GM21447 (cell line): ENCODE measurements around the gene PYDC1.
"Not testable (repeated sequence)": the region's sequence is repeated elsewhere in the genome, so short reads cannot be mapped to it uniquely, and the experiment has no call there.

Experiments
- ATAC-seq: cut with Tn5 transposase; IDR thresholded peaks from one replicate; pipeline ENCODE4 v1.9.1; 2021; ENCODE audit not compliant: unreplicated experiment

Gene PYDC1

DNA sequence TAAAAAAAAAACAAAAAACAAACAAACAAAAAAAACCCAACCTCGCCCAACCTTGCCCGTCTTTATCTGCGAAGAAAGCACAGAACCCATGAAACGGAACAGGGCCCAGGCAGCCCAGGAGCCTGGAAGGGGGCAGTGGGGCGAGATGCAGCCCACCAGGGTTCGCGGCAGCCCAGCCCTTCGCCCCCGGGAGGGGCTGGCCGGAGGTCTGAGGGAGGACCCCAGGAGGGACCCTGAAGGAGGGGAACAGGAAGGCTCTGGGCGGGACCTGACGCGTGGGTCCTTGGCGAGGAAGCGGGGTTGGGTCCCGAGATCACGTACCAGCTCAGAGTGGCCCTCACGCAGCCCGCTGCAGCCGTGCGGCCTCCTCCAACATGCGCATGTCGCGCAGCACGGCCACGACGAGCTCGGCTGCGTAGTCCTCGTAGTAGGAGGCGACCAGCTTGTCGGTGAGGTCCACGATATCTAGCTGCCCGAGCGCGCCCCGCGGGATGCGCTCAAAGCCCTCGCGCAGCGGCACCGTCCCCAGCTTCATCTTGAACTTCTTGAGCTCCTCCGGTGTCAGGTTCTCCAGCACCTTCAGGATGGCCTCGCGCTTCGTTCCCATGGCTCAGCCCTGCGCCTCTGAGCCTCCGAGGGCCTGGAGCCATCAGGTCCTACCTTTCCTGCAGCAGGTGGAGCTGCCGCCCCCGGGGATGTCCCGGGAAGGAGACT lies at the start of gene PYDC1:
TSS of gene PYDC1 (minus strand) at position 714 of the 714 bp plus-strand sequence. CDS start at position 607, 107 bp downstream.
- ATAC-seq: no peak

GRCh38 chr16:31265329-31266245 lies 48.7 kb upstream of the PYDC1 start:
- peak; percentile 84 for ATAC-seq

DNA sequence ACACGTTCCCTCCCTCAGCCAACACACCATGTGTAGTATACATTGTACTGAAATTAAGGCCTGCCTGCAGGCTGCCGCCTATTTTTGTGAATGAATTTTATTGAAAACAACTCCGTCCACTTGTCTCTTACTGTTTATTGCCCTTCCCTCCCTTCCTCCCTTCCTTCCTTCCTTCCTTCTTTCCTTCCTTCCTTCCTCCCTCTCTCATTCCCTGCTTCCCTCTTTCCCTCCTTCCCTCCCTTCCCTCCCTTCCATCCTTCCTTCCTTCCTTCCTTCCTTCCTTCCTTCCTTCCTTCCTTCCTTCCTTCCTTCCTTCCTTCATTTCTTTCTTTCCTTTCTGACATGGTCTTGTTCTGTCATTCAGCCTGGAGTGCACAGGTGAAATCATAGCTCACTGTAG lies 45.1 kb upstream of the PYDC1 start:
- no peak for ATAC-seq

DNA sequence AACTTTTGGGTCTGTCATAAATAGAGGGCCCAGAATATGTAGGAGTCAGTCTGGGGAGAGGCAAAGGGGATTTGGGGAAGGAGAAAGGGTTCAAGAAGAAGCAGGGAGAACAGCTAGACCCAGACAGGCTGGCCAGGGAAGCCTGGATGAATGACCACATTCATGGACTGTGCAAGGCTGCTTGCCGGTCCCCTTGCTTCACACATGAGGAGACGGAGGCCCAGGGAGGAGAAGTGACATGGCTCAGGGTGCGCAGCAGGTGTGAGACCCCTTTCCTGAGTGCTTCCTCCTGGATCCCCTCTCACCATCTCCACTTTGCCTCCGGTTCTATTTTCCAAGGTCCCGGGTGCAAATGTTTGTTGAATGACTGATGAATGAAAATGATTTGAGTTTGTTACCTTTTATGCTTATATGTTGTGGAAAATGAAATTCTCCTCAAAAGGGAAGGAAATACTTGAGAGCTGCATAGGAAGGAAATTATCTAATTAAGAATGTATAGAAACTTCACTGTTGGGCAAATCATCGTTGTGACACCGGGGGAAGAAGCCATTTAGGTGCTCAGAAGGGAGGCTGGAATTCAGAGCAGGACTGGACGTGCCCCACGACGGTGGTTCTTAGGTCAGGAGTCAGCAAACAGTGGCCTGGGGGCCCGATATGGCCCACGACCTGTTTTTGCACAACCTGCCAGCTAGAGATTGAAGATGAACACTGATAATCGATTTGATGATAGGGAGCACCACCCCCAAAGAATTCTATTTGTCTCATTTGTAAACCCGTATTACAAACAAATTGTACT lies 43.4 kb upstream of the PYDC1 start:
- no peak for ATAC-seq

DNA sequence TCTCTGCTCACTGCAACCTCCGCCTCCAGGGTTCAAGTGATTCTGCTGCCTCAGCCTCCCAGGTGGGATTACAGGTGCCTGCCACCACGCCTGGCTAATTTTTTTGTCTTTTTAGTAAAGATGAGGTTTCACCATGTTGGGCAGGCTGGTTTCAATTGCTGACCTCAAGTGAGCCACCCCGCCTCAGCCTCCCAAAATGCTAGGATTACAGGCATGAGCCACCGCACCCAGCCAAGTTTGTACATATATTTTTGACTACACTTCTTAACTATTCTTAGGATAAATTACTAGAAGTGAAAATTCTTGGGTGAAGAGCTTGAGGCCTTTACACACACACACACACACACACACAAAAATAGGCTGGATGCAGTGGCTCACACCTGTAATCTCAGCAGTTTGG lies 41.4 kb upstream of the PYDC1 start:
- no peak for ATAC-seq

DNA sequence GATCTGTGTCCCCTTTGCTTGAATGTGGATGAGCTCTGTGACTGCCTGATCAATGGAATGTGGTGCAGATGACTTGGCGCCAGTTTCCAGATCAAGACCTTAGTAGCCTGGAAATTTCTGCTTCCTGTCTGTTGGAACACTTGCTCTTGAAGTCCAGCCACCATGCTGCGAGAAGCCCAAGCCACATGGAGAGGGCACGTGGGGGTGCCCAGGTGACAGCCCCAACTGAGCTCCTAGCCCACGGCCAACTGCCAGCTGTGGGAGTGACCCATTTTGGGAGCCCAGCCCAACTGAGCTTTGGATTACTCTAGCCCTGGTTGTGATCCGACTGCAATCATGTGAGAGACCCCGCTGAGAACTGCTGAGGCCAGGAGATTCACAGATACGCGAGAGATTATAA lies 39.5 kb upstream of the PYDC1 start:
- no peak for ATAC-seq

GRCh38 chr16:31253642-31254045 lies 36.7 kb upstream of the PYDC1 start:
- ATAC-seq: no peak

- ATAC-seq: no peak
Measured at GRCh38 chr16:31251435-31251834, 34.5 kb upstream of the PYDC1 start.

- ATAC-seq: no peak
Measured at GRCh38 chr16:31250782-31251384, 33.9 kb upstream of the PYDC1 start.

DNA sequence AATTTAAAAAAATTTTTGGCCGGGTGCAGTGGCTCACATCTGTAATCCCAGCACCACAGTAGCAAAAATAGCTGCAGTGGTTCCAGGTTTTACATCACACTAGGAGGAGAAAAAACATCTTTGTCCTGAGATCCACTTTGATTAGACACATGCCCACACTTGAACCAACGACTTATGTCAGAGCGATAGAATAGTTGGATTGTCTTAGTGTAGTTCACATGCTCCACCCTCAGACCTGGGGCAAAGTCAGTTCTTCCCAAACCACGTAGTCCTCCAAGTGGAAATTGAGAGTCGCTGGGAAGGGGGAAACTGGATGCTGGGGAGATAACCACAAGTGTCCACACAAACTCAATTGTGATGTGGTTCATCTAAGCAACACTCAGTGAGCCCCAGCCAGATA lies 31.4 kb upstream of the PYDC1 start:
- no peak for ATAC-seq

DNA sequence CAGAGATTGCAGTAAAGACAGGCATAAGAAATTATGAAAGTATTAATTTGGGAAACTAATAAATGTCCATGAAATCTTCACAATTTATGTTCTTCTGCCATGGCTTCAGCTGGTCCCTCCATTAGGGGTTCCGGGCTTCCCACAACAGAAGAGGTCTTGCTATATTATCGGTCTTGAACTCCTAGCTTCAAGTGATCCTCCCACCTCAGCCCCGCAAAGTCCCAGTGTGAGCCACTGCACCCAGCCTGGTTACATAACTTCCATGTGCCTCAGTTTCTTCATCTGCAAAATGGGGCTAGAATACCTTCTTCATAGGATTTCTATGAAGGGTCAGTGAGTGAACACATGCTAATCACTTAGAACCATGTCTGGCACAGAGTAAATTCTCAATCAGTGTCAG lies 29.4 kb upstream of the PYDC1 start:
- no peak for ATAC-seq

DNA sequence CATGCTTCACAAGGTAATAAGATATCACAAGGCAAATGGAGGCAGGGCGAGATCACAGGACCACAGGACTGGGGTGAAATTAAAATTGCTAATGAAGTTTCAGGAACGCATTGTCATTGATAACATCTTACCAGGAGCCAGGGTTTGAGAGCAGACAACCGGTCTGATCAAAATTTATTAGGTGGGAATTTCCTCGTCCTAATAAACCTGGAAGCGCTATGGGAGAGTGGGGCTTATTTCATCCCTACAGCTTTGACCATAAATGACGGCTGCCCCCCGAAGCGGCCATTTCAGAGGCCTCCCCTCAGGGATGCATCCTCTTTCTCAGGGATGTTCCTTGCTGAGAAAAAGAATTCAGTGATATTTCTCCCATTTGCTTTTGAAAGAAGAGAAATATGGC lies 28.7 kb upstream of the PYDC1 start:
- not testable (repeated sequence) for ATAC-seq

- no peak for ATAC-seq
Measured at GRCh38 chr16:31243734-31244670, 27.1 kb upstream of the PYDC1 start.

DNA sequence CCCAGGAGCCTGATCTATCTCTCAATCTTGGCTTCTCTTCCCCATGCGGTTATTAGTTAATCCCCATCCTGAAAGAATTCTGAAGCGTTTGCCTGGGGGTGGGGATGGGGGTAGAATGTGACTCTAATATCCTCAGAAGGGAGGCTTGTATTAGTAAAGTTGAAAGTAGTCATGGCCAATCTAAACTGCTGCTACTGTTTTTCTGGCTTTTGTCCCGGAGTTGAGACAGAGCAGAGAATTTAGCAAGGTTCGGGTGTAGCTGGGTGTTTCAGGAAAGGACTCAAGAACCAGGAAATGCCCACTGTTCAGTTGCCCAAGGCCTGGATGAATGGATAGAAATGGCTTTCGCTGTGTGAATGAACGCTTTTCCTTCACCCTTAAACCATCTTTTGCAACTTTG lies 25.3 kb upstream of the PYDC1 start:
- no peak for ATAC-seq

DNA sequence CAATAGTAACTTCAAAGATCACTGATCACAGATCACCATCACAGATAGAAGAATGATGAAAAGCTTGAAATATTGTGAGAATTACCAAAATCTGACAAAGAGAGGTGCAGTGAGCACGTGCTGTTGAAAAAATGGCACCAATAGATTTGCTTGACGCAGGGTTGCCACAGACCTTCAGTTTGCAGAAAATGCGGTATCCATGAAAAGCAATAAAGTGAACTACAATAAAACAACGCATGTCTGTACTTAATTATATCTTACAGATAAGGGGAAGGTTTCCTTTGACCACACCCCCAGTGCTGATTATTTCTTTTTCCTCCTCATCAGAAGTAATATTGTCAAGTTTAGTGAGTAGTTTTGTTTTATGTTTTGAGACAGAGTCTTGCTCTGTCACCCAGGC lies 21.1 kb upstream of the PYDC1 start:
- ATAC-seq: no peak

DNA sequence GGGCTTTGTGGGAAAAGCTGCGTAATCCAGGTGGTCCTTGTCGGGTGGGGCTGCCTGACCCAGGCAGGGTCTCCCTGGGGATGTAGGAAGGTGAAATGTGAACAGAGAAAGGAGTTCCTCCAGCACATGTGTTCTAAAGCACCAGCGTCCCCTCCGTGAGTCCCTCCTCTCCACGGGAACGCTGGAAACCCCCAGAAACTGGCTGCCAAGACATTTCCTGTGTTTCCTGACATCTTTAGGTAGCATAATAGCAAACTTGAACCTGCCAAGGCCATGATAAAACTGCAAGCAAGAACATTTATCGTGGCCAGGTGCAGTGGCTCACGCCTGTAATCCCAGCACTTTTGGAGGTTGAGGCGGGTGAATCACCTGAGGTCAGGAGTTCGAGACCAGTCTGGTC lies 12.6 kb upstream of the PYDC1 start:
- no peak for ATAC-seq

- no peak for ATAC-seq
Measured at GRCh38 chr16:31228206-31228605, 11.3 kb upstream of the PYDC1 start.

DNA sequence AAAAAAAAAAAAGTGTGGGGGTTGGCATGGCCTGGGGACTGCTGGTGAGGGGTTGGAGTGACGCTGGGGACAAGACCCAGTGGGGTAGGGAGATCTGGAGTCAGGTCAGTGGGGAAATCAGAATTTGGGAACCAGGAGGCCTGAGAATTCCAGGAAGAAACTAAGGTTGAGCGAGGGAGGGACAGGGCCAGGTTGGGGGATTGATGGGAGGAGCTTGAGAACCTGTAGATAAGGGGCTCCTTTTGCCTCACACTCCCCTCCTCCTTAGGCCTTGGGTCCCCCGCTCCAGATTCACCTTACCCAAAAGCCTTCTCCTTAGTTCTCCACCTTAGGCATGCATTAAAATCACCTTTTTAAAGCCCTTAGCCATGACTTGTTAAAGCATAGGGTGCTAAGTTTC lies 8.3 kb upstream of the PYDC1 start:
- ATAC-seq: no peak

GRCh38 chr16:31224092-31224955 lies 7.4 kb upstream of the PYDC1 start:
- ATAC-seq: no peak
